Endothelial cell of umbilical vein (primary cell): Measurements from ENCODE around the gene ERVW-1. TPM values are rescaled to one million over a fixed set of nuclear protein-coding genes. Genes with fewer than 3 reads are reported as not detected.

Experiments
- BruUV-seq: library from RNA; stranded (reverse); fragments of 400-500 nt; replicated peaks from 2 replicates; lab custom pipeline; 2021; lab: Mats Ljungman, UMichigan
- CTCF ChIA-PET: fragments of 300-600, 350-600 bp; sonication (Branson Sonifier 250); formaldehyde crosslinking; loops from one replicate; lab custom pipeline; 2021; ENCODE audit warnings: antibody characterized with exemption, inconsistent platforms; lab: Charles Lee
- POLR2A ChIA-PET: fragments of 300-600, 350-600 bp; sonication (Branson Sonifier 250); formaldehyde crosslinking; loops from one replicate; lab custom pipeline; 2021; ENCODE audit warnings: antibody characterized with exemption, inconsistent platforms; lab: Charles Lee
- DNase-seq: peaks from one replicate; pipeline ENCODE4 v3.0.0-alpha.2; 2011; ENCODE audit warnings: low read depth, low spot score
- FAIRE-seq: peaks from 2 replicates; lab custom pipeline; 2011; peaks lifted over from hg19 to GRCh38; lab: Jason Lieb, UNC
- H2AFZ ChIP-seq: 2 replicates; pipeline ENCODE4 v1.6.0; 2012; ENCODE audit warnings: low read depth, low read length, control low read depth, inconsistent platforms
- H3K27ac ChIP-seq: 2 replicates; pipeline ENCODE4 v1.5.1; 2011; ENCODE audit warnings: low read depth, mild to moderate bottlenecking, control low read depth, low read length, moderate library complexity; ENCODE audit not compliant: insufficient read depth
- H3K27me3 ChIP-seq, 2 experiments: 2 replicates each; pipeline versions ENCODE4 v1.6.0 to v1.6.1; 2011; ENCODE audit warnings: low read length in 2 of 2, mixed read lengths in 1 of 2; ENCODE audit not compliant: control insufficient read depth in 2 of 2, insufficient read depth in 2 of 2
- H3K36me3 ChIP-seq, 2 experiments: 2 replicates in 1 of 2; 3 replicates in 1 of 2; pipeline ENCODE4 v1.5.1; 2011; ENCODE audit warnings: low read length in 2 of 2, mild to moderate bottlenecking in 1 of 2, moderate library complexity in 1 of 2; ENCODE audit not compliant: control insufficient read depth in 2 of 2, insufficient read depth in 2 of 2; ENCODE audit errors: extremely low read depth in 1 of 2
- H3K4me1 ChIP-seq: 3 replicates; pipeline ENCODE4 v1.5.1; 2011; ENCODE audit warnings: mild to moderate bottlenecking, low read length; ENCODE audit not compliant: control insufficient read depth, insufficient read depth; ENCODE audit errors: extremely low read depth
- H3K4me2 ChIP-seq: 2 replicates; pipeline ENCODE4 v1.6.1; 2011; ENCODE audit warnings: low read length, control low read depth, mixed read lengths; ENCODE audit not compliant: insufficient read depth
- H3K4me3 ChIP-seq, 3 experiments: fragments of 200-600 bp in 1 of 3; sonication (generic), shearing (Covaris generic) in 1 of 3; replicated peaks in 1 of 3; 2 replicates each; pipeline ENCODE4 v1.5.1; 2011 to 2016; ENCODE audit warnings: control low read depth in 3 of 3, low read length in 3 of 3, mild to moderate bottlenecking in 2 of 3, inconsistent platforms in 1 of 3, low read depth in 1 of 3, moderate library complexity in 1 of 3; ENCODE audit not compliant: insufficient read depth in 1 of 3
- H3K79me2 ChIP-seq: 2 replicates; pipeline ENCODE4 v1.6.0; 2012; ENCODE audit warnings: low read length, inconsistent platforms; ENCODE audit not compliant: control insufficient read depth, insufficient read depth
- H3K9ac ChIP-seq: replicated peaks from 2 replicates; pipeline ENCODE3; 2011; ENCODE audit warnings: low read length, control low read depth; ENCODE audit not compliant: insufficient read depth; ENCODE audit errors: extremely low read depth
- H3K9me1 ChIP-seq: replicated peaks from 3 replicates; pipeline ENCODE4 v1.6.0; 2011; ENCODE audit warnings: mild to moderate bottlenecking, low read length; ENCODE audit not compliant: control insufficient read depth, insufficient read depth; ENCODE audit errors: extremely low read depth
- H3K9me3 ChIP-seq: replicated peaks from 2 replicates; pipeline ENCODE4 v1.5.1; 2012; ENCODE audit warnings: low read length, inconsistent platforms; ENCODE audit not compliant: control insufficient read depth, insufficient read depth
- H4K20me1 ChIP-seq: replicated peaks from 2 replicates; pipeline ENCODE3; 2011; ENCODE audit warnings: mild to moderate bottlenecking, low read length; ENCODE audit not compliant: control insufficient read depth, insufficient read depth; ENCODE audit errors: extremely low read depth
- GATA2 ChIP-seq: IDR thresholded peaks from 2 replicates; pipeline ENCODE4 v1.7.0; 2011; ENCODE audit warnings: low read depth, mild to moderate bottlenecking, moderate library complexity, mixed read lengths, low read length; ENCODE audit not compliant: insufficient read length, insufficient read depth
- MAX ChIP-seq: IDR thresholded peaks from 2 replicates; pipeline ENCODE4 v1.6.1; 2011; ENCODE audit not compliant: insufficient read depth, insufficient read length
- POLR2A ChIP-seq: IDR thresholded peaks from 2 replicates; pipeline ENCODE4 v1.6.1; 2012; ENCODE audit warnings: low read depth, mild to moderate bottlenecking, control low read depth, low read length
- POLR2AphosphoS5 ChIP-seq: IDR thresholded peaks from 2 replicates; pipeline ENCODE4 v1.6.1; 2012; ENCODE audit warnings: low read depth, mild to moderate bottlenecking, control low read depth, low read length, moderate library complexity; ENCODE audit not compliant: insufficient read depth
- dilution Hi-C: fragments of 300-500 bp; cut with MboI; formaldehyde crosslinking; loops from one replicate; pipeline ENCODE4 v1.15.0; 2019; ENCODE audit warnings: low sequenced_read_pairs; ENCODE audit not compliant: extremely low pct_ligation_motif_present
- intact Hi-C: fragments of 100-400 bp; cut with micrococcal nuclease; formaldehyde crosslinking; loops from one replicate; pipeline ENCODE4 v1.10.0; 2022
- polyA plus RNA-seq, 4 experiments: library from polyadenylated mRNA; depleted of rRNA in 3 of 4; stranded (reverse) in 3 of 4; unstranded in 1 of 4; fragments of >200 nt; gene quantifications; 2 replicates each; pipeline versions ENCODE4 v1.2.1 to v1.2.3, GENCODE V29; 2011 to 2012; ENCODE audit warnings: missing spikeins in 1 of 4
- total RNA-seq: library from RNA; stranded (reverse); gene quantifications from 2 replicates; pipeline ENCODE4 v1.2.3, GENCODE V29; 2021

Gene ERVW-1
- total and polyA plus RNA-seq, 2 donors (not counting 3 experiments of a cell fraction or from before 2014, with no cell fraction given): not detected

- no TSS peak for BruUV-seq
- Histone ChIP-seq H2AFZ (no peak overlapping the region), H3K27me3 (no peaks in the 10 kb centered on the region), H4K20me1 (no peaks in the 10 kb centered on the region), H3K27ac (no peak overlapping the region), H3K4me1 (no peaks in the 10 kb centered on the region), H3K9ac (no peak overlapping the region), H3K36me3 (peaks cover 0 to 2% of the 10 kb centered on the region in 2 experiments), H3K9me3 (no peaks in the 10 kb centered on the region), H3K4me3 (no peak overlapping the region), H3K4me2 (no peak overlapping the region), H3K79me2 (no peaks in the 10 kb centered on the region), H3K9me1 (no peaks in the 10 kb centered on the region)
- DNase-seq: no peak
- ChIA-PET CTCF (no interaction called here), POLR2A (no interaction called here)
- dilution Hi-C loops: no loop called here
- TF ChIP-seq POLR2A (no peak), MAX (no peak), GATA2 (no peak)
- FAIRE-seq: no peak
- intact Hi-C loops: no loop called here
Measured at GRCh38 chr7:92520024-92520423, 42.3 kb upstream of the ERVW-1 start.

GRCh38 chr7:92517631-92518030 is 39.9 kb upstream of the ERVW-1 start:
- no peak overlapping the region for H2AFZ ChIP-seq
- no peaks in the 10 kb centered on the region for H3K9me1 ChIP-seq
- H3K4me3 ChIP-seq: no peak overlapping the region
- H3K27me3 ChIP-seq: no peaks in the 10 kb centered on the region
- no peaks in the 10 kb centered on the region for H4K20me1 ChIP-seq
- peaks cover 0 to 2% of the 10 kb centered on the region in 2 experiments for H3K36me3 ChIP-seq
- H3K27ac ChIP-seq: no peak overlapping the region
- dilution Hi-C loops: no loop called here
- no peaks in the 10 kb centered on the region for H3K9me3 ChIP-seq
- FAIRE-seq (no peak), DNase-seq (no peak)
- no peak overlapping the region for H3K4me2 ChIP-seq
- H3K79me2 ChIP-seq: no peaks in the 10 kb centered on the region
- ChIA-PET CTCF (interaction anchor here (1.0 to 1.7 kb wide), 3 partner anchors 11 to 93 kb away, joined by 3 to 7 read pairs (median 3); partner anchors contain the start of genes PEX1 and RBM48), POLR2A (interaction anchor here (0.9 kb wide), 1 partner anchor 11 kb away, joined by 3 read pairs; the partner anchor contains the start of genes PEX1 and RBM48)
- intact Hi-C loops: no loop called here
- H3K9ac ChIP-seq: no peak overlapping the region
- H3K4me1 ChIP-seq: no peaks in the 10 kb centered on the region
- no peak for TF ChIP-seq POLR2AphosphoS5
- BruUV-seq: no TSS peak
